GM04504 (cell line): ENCODE results near the gene CRYGN.

Experiments
- DNase-seq: peaks from one replicate; pipeline ENCODE4 v3.0.0-alpha.2; 2012; ENCODE audit warnings: low read depth

The CRYGN gene

DNA sequence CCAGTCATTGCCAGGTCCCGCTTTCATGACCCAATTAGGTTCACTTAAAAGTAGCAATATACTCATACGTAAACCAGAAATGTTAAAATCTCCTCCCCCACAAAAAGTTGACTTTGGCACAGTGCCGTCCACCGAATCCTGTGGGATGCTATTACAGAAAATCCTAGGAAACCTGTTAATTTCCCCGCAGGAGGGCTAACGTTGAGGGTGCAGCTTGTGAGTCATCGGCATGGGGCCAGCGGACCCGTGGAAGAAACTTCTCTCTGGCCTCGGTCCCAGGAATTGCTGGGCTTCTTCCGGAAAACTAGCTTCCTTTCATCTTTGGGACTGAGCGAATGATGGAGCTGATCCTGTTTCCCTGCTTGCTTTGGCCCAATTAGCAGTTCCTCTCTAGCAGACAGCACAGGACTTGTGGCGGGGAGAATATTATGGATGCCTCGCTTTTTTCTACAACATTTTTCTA, 13.5 kb downstream of the CRYGN start:
- no peak for DNase-seq

DNA sequence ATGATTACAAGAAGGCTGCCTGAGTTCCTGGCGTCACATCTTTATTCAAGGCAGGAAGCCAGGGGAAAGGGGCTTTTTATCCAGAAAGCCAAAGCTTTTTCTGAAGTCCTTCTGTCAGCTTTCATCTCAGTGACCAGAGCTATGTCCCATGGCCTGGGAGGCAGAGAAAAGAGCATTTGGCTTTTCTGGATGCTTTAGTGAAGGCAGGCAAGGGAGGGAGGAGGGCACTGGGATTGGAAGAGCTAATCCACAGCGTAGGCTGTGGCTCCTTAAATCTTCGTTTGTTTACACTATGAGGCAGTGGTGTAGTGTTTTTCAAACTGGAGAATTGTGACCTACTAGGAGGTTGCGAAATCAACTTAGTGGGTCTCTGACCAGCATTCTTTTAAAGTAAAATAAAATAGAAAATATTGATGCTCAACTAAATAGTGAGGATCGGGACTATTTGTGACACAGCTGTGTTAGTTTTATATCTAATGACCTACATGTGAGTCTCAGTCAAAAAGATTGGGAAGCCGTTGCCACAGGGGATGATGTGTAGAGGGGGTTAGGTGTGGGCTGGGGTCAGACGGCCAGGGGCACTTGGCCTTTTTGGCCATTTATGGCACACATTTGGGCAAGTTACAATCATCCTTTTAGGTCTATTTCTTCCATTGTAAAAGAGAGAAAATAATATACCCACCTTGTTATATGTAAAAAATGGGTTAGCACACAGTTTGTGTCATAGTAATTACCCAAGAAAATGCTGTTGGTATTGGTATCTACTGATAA, 14.1 kb downstream of the CRYGN start:
- no peak for DNase-seq

DNA sequence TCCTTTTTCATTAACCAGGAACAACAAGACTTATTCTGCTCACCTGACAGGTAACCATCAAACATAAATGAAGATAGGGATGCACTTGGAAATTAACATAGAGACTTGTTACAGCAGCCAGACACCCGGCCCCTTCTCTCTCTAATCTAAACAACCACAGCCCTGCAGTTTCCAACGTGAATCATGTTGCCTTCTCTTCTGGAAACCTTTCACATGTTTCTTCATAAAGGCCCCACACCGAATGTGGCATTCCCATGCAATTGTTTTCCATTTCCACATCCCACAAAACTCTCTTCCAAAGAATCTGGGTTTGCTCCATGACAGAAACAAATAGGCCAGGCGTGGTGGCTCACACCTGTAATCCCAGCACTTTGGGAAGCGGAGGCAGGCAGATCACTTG, 15.1 kb downstream of the CRYGN start:
- DNase-seq, result no peak

DNA sequence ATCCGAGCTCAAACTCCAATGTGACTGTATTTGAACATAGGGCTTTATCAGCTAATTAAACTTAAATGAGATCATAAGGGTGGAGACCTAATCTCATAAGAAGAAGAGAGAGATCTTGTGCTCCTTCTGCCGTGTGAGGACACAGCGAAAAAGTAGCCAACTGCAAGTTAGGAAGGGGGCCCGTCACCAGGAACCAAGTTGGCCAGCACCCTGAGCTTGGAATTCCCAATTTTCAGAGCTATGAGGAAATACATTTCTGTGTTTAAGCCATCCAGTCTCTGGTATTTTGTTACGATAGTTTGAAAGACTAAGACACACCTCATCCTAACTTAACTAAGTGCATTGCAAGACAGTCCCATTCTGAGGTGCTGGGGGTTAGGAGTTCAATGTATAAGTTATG, 16.0 kb downstream of the CRYGN start:
- no peak for DNase-seq

DNA sequence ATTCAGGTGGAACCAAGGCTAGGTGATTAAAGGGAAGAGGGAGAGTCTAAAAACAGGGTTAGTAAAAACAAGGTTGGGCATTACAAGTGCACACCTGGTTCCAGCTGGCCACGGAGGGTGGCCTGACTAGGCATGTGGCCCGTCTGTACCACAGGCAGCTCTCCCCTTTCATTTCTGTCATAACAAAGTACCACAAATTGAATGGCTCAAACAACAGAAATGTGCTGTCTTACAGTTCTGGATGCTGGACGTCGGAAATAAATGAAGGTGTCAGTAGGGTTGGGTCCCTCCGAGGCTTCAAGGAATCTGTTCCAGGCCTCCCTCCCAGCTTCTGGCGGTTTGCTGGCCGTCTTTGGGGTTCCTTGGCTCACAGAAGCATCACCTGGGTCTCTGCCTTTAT, 16.7 kb downstream of the CRYGN start:
- no peak for DNase-seq

DNA sequence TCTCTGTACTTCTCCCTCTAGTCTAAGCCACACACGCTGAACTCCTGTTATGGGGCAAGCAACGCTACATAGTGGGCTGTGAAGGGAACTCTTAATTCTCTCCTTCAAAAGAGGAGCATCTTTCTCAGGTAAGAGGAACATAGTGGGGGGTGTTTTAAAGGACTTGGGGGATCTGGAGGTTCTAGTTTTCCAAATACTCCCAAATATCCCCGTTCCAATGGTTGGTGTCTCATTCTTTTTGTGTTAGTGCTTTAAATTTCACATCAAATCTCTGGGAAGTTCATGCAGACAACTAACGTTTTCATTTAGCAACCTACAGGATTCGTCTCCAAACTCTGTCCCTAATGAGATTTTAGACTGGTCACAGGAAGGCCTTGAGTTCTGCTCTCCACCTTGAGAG, 17.7 kb downstream of the CRYGN start:
- DNase-seq, result no peak

DNA sequence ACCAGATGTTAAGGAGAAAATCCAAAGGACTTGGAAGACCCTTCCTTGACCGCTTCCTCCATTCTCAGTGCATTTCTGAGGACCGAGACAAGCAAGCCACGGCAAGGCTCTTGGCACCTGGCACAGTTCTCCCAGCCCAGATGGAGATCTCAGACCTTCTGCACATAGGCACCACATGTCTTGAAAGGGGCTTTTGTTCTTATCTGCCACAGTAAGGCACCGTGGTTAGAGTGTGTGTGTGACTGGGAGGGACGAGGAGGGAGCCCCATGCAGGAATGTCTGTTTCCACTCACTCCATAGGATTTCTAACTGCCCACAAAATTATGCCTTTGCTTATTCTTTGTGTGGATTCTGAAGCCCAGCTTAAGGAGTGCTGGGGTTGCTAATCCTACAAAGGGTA, 19.8 kb downstream of the CRYGN start:
- DNase-seq, result no peak

DNA sequence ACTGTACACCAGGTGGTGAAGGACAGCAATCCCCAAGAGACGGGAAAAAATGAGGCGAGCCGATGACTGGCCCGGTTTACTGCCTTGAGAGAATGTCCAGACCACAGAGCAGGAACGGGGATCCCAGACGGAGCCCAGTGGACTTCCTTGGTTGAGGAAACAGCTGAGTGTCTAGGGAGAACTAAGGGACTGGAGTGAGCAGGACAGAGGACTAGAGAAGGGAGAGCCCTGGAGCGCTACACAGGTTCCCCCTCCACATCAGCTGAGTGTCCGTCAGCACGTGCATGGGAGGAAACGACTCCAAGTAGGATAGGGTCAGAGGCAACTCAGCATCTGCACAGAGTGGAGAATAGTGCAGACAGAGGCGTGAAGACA, 23.0 kb downstream of the CRYGN start:
- no peak for DNase-seq

DNA sequence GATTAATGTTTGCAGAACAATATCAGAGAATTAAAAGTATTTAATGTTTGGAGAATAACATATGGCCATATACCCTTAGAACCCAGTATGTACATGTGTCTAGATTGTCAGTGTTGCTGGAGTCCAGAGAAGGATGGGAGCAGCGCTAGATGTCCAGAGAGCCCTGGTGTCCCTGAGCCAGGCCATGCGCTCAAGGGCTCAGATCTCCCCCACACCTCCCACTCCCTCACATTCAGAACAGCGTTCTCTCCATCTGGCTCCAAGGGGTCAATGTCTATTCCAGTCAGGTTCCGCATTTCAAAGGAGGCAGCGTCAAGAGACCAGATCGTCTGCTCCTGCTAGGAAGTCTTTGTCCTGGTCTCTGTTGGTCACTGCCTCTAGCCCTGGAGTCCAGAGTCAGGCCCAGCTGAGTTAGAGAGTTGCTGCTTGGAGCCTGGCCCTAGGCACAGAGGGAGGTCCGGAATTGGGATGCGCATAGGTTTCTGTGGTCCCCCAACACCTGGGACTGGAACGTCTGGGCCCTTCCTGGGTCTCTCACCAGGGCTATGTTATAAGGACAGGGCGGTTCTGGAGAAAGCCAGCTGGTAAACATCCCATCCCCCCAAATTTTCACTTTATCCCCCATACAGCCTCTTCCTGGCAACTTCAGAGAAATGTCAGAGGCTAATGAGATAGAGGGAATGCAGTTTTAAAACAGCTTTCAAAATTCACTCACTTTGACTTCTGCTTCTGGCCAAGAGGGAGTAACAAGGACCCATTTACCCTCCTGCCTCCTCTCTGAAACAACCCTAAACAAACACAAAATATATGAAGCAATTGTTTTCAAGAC, 23.6 kb downstream of the CRYGN start:
- no peak for DNase-seq

DNA sequence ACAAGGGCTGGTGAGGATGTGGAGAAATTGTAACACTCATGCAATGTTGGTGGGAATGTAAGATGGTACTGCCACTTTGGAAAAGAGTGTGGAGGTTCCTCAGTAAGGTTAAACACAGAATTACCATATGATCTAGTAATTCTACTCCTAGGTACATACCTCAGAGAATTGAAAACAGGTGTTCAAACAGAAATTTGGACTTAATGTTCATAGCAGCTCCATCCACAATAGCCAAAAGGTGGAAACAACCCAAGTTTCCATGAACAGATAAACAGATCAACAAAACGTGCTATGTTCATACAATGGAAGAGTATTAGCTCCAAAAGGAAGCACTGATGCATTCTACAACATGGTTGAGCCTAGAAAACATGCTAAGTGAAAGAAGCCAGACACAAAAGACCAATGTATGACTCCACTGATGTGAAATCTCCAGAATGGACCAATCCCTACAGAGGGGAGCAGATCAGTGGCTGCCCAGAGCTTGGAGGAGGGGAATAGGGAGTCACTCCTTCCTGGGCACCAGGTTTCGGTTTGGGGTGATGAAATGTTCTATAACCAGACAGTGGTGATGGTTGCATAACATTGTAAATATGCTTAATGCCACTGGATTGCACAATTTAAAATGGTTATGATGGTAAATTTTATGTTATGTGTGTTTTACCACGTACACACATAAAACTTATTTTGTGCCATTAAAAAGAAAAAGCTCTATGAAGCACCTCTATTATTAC, 24.4 kb downstream of the CRYGN start:
- DNase-seq, result no peak

DNA sequence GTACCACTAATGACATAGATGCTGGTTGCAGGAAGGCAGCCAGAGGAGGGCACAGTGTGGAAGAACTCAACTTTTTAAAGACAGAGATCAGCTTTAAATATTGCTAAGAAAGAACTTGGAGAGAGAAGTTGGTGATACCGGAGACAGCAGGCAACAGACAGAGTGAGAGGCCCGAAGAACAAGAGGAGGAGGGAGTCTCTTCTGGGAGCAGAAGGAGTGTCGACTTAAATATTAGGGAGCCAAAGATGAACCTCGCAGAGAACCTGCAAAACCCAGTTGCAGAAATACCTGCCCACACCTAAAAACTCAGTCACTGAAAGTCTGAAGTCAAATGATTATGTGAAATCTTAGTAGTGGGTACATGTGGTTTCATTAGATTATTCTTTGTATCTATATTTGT, 26.7 kb downstream of the CRYGN start:
- no peak for DNase-seq

DNA sequence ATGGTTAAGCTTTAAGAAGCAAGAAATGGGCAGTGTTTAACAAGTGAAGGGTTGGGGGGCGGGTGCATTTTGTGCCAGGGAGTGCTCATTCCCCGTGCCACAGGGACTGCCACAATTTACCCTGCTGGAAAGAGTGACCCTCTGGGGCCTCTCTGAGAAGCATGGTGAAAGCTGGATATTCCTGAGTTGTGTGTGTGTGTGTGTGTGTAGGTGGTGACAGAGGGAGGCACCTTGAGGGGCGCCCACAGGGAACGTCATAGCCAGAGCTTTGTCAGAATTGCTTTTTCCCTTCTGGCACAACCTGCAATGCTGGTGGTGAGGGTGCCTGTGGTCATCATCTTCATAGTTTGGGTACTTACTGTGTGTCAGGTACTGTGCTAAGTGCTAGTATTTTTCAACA, 27.6 kb downstream of the CRYGN start:
- no peak for DNase-seq

DNA sequence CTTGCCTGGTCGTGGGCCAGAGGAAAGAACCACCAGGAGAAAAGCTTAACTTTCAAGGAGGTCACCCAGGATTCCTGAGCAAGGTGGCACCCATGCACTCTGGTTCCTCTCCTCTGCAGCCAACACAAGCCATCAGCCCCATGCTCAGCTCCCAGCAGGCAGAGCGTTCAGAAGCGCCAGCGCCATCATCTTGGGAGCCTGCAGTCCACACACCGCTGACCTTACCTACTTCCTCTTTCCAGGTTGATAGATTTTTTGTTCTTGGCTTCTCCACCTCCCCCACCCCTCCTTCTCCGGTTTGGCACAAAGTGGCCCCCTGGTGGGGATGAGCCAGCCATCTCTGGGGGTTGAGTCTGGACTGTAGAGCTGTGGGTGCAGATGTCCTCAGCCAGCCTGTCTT, 28.4 kb downstream of the CRYGN start:
- no peak for DNase-seq

DNA sequence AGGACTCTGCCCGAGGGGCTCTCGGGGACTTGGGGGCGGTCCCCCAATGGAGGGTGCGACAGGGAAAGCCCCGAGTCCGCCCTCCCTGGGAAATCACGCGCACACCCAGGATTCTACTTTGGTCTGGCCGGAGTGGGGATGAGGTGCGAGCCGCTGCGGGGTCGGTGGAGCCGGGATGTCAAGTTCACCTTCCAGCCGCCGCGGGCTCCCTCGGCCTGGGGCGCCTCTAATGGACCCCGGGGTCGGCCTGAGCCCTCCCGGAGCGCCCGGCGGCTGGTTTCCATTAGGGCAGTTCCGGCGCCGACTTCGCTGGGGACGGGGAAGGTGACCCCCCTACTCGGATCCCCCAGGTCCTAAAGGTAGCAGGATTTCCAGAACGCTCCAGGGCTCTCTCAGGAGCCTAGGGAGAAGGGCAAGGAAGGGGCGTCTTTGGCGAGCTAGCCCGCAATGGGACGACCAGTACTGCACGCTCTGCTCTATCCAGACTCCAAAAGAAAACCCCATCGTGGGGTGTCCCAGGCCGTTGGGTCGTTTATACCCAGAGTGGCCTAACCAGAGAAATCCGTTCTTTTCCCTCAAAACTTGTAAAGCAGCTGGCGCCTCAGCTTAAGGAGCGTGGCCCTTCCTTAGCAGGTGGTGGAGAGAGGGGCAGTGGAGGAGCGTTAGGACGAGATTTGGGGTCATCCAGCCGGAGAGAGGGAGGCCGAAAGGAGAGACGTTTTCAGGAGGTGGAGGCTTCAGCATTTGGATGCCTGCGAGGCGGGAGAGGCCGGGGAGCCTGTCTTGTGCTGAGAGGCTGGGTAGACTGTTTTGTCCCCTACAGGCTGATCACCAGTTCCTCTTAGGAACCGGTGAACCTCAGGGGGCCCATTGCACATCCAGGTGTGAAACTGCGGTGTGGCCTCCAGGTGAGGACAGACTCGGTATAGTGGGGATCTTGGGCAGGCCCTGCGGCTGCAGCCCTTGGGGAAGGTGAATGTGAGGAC, 29.2 kb downstream of the CRYGN start:
- no peak for DNase-seq

DNA sequence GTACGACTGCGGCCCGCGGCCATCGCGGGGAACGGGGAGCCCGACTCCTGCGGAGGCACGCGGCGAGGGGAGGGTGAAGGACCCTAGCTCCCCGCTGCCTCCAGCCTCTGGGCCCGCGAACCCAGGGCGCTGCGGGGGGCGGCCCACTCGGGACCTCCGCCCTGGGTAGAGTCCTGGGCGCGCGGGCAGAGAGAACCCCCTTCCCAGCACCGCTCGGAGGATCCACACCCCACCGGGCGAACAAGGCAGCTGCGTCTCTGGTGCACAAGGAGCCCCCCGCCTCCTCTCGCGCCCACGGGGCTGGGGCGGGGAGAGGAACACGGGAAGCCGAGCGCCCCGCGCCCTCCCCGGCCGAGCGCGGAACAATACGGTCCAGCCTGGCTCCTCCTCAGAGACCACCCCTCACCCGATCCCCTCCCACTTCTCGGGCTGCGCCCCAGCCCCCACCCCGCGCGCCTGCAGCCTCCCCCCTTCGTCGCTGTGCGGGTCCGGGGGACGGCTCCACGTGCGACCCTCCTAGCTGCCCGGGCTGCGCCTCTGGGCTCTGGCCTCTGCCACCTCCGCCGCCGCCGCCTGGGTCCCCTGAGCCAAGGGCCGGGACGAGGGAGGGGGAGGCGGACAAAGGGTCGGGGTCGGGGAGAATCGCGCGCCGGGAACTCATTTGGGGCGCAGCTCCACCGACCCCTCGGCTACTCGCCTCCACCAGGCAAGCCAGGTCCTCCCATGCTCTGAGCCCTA, 30.1 kb downstream of the CRYGN start, which contains the start of gene WDR86:
Gene WDR86 (minus strand): TSS at position 372 of the 738 bp plus-strand sequence. CDS start 449 bp downstream, outside the sequence.
- DNase-seq, result no peak

DNA sequence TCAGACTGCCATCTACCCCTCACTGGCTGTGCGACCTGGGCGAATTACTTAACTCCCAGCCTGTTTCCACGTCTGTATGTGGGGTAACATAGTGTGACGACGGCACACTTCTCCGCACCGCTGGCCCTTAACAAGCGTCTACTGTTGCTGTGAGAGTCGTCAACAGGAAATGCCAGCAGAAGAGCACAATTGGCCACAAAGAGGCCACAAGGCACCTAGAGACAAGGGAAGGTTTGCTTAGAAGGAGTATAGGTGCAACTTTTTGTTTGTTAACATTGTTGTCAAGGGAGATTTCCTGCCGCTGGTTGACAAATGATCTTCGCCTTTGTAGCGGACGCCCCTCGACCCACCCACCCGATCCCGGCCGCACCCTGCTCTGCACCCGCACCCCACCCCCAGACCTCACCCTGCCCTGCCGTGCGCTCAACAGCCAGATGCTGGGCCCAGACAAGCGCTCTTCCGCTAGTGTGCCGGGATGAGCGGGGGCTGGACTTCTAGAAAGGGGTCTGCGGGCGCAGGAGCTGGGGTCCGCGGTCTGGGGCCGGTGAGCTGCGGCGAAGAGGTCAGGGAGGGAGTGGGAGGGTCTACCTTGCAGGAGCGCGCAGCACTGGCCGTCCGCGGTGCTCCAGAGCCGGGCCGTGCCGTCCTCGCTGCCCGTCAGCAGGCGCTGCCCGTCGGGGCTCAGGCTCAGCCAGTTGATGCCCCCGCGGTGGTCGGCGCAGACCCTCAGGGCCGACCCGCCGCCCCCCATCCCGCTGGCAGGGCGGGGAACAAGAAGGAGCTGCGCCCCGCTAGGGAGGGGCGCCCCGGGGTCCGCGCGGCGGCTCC, 30.9 kb downstream of the CRYGN start:
- no peak for DNase-seq

DNA sequence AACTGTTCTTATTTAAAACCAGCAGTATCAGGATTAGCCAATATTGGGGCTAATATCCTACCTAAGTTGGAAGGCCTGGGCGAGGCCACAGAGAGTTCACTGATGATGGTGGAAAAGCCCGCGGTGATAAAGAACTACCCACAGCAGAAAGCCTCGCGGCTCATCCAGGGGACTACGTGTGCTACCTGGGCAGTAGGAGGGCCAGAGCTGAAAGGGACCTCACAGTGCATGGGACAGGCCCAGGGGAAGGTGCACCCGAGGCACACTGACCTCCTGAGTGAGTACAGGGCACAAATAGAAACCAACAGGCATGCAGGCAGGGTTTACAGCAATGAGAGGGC, 31.5 kb downstream of the CRYGN start:
- no peak for DNase-seq

DNA sequence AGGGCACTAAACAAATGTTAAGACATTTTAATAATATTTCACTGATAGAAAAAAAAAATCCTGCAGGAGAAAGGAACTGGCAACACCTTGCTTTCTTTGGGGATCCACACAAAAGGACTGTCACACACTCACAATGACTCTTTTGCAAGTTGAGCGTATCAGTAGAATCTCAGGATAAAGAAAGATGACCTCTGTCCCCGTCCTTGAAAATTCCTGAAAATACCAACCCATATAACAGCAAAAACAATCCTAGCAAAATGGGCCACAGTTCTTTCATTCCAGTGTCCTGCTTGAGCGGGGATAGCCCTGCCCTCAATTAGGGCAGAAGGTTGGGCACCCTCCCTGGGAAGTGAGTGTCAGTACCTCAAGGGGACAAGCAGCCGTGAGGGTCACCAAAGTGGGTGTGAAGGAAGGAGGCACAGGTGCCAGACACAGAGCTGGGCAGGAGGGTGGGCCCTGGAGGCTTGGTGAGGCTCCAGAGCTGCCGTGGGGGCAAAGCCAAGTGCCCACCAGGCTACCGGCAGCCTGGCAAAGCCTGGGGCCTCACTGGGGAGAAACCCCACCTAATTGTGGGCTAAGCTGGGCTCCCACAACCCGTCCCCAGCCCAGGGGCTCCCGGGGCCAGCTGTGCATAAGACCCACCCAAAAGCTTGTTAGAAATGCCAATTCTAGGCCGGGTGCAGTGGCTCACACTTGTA, 32.9 kb downstream of the CRYGN start:
- DNase-seq, result no peak
